Measurements from ENCODE around the gene ALG1. TPM values are rescaled to one million over a fixed set of nuclear protein-coding genes. Genes with fewer than 3 reads are reported as not detected.

Gene ALG1
- total RNA-seq, 1 experiment from 2014 or later: 29.1 TPM

GRCh38 chr16:5028950-5029475 is 42.6 kb upstream of the ALG1 start:
- H3K4me1 Mint-ChIP-seq (ENCODE audit: insufficient read depth, unreplicated experiment): peaks cover 6% of the 10 kb centered on the region
- CTCF ChIA-PET: interaction anchor here (0.6 kb wide), 2 partner anchors 361 to 522 kb away, joined by 3 to 4 read pairs; no protein-coding TSS in a partner anchor
- H3K36me3 Mint-ChIP-seq (ENCODE audit: insufficient read depth, unreplicated experiment): peaks cover 6% of the 10 kb centered on the region
- BruUV-seq (replicated peaks): no TSS peak
- H3K27me3 Mint-ChIP-seq (ENCODE audit: insufficient read depth, unreplicated experiment): no peaks in the 10 kb centered on the region
- intact Hi-C loops (cut with micrococcal nuclease): no loop called here
- no peak overlapping the region for H3K27ac Mint-ChIP-seq (ENCODE audit: low read depth, unreplicated experiment)
- H3K4me3 Mint-ChIP-seq (ENCODE audit: unreplicated experiment): no peak overlapping the region
- H3K9me3 Mint-ChIP-seq (ENCODE audit: unreplicated experiment): no peaks in the 10 kb centered on the region
- POLR2A ChIA-PET: no interaction called here
- TF ChIP-seq, protein P1, sequence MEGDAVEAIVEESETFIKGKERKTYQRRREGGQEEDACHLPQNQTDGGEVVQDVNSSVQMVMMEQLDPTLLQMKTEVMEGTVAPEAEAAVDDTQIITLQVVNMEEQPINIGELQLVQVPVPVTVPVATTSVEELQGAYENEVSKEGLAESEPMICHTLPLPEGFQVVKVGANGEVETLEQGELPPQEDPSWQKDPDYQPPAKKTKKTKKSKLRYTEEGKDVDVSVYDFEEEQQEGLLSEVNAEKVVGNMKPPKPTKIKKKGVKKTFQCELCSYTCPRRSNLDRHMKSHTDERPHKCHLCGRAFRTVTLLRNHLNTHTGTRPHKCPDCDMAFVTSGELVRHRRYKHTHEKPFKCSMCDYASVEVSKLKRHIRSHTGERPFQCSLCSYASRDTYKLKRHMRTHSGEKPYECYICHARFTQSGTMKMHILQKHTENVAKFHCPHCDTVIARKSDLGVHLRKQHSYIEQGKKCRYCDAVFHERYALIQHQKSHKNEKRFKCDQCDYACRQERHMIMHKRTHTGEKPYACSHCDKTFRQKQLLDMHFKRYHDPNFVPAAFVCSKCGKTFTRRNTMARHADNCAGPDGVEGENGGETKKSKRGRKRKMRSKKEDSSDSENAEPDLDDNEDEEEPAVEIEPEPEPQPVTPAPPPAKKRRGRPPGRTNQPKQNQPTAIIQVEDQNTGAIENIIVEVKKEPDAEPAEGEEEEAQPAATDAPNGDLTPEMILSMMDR (IDR thresholded peaks at IDR 0.05; ENCODE audit: unreplicated experiment): no peak
- DNase-seq (ENCODE audit: unreplicated experiment): no peak

DNA sequence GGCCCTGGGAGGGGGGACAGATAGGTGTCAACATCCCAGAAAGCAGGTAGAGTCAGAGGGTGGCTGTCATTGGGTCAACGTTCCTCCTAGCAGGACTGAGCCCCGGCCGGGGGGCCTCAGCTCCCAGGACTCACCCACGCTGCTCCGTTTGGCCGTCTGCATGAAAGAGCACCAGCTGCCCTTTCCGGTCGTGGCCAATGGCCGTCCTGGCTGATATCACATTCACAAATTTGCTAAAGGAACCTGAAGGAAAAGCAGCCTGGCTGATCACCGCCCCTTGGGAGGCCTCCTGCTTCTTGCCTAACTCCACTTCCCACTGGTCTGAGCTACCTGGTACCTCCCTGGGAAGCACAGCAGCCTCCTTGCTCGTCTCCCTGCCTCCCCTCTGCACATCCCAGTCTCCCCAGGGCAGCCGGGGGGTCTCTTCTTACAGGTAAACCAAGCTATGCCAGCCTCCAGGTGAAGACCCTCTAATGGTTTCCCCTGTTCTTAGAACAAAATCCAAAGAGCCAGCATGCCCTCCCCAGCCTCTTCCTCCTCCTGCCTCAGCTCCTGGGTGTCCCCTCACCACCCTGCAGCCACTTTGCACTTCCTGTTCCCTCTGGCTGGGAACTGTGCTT is 41.3 kb upstream of the ALG1 start:
- BruUV-seq (replicated peaks): no TSS peak
- H3K36me3 Mint-ChIP-seq (ENCODE audit: insufficient read depth, unreplicated experiment): no peaks in the 10 kb centered on the region
- H3K27me3 Mint-ChIP-seq (ENCODE audit: insufficient read depth, unreplicated experiment): no peaks in the 10 kb centered on the region
- intact Hi-C loops (cut with micrococcal nuclease): no loop called here
- no peak for DNase-seq (ENCODE audit: unreplicated experiment)
- no peaks in the 10 kb centered on the region for H3K9me3 Mint-ChIP-seq (ENCODE audit: unreplicated experiment)
- no peak overlapping the region for H3K4me3 Mint-ChIP-seq (ENCODE audit: unreplicated experiment)
- peaks cover 11% of the 10 kb centered on the region for H3K4me1 Mint-ChIP-seq (ENCODE audit: insufficient read depth, unreplicated experiment)
- POLR2A ChIA-PET: interaction anchor here (1.0 kb wide), 1 partner anchor 183 kb away, joined by 3 read pairs; the partner anchor contains the start of genes GLYR1 and UBN1
- no peak overlapping the region for H3K27ac Mint-ChIP-seq (ENCODE audit: low read depth, unreplicated experiment)
- TF ChIP-seq, protein P1 (IDR thresholded peaks at IDR 0.05; ENCODE audit: unreplicated experiment): no peak
- CTCF ChIA-PET: interaction anchor here (1.0 to 1.1 kb wide), 2 partner anchors 49 to 74 kb away, joined by 3 read pairs; no protein-coding TSS in a partner anchor

- no TSS peak for BruUV-seq (replicated peaks)
- H3K36me3 Mint-ChIP-seq (ENCODE audit: insufficient read depth, unreplicated experiment): no peaks in the 10 kb centered on the region
- no peak for DNase-seq (ENCODE audit: unreplicated experiment)
- ChIA-PET CTCF (interaction anchor here (0.6 to 1.5 kb wide), 4 partner anchors 41 to 95 kb away, joined by 3 read pairs; no protein-coding TSS in a partner anchor), POLR2A (interaction anchor here (0.9 to 1.0 kb wide), 2 partner anchors 184 to 263 kb away, joined by 3 to 4 read pairs; partner anchors contain the start of genes GLYR1 and UBN1)
- H3K27ac Mint-ChIP-seq (ENCODE audit: low read depth, unreplicated experiment): no peak overlapping the region
- H3K27me3 Mint-ChIP-seq (ENCODE audit: insufficient read depth, unreplicated experiment): no peaks in the 10 kb centered on the region
- H3K4me1 Mint-ChIP-seq (ENCODE audit: insufficient read depth, unreplicated experiment): peaks cover 19% of the 10 kb centered on the region
- TF ChIP-seq, protein P1 (IDR thresholded peaks at IDR 0.05; ENCODE audit: unreplicated experiment): no peak
- no peaks in the 10 kb centered on the region for H3K9me3 Mint-ChIP-seq (ENCODE audit: unreplicated experiment)
- intact Hi-C loops (cut with micrococcal nuclease): no loop called here
- H3K4me3 Mint-ChIP-seq (ENCODE audit: unreplicated experiment): no peak overlapping the region
Observed at GRCh38 chr16:5031601-5032000, 40.0 kb upstream of the ALG1 start.

- Mint-ChIP-seq H3K36me3 (ENCODE audit: insufficient read depth, unreplicated experiment) (no peaks in the 10 kb centered on the region), H3K4me3 (ENCODE audit: unreplicated experiment) (peak overlapping the region; percentile 84), H3K27me3 (ENCODE audit: insufficient read depth, unreplicated experiment) (no peaks in the 10 kb centered on the region), H3K9me3 (ENCODE audit: unreplicated experiment) (no peaks in the 10 kb centered on the region), H3K4me1 (ENCODE audit: insufficient read depth, unreplicated experiment) (peaks cover 21% of the 10 kb centered on the region), H3K27ac (ENCODE audit: low read depth, unreplicated experiment) (peak overlapping the region; percentile 46)
- TF ChIP-seq, protein P1 (IDR thresholded peaks at IDR 0.05; ENCODE audit: unreplicated experiment): no peak
- TSS peak; percentile 43 for BruUV-seq (replicated peaks)
- CTCF ChIA-PET: interaction anchor here (0.5 to 0.9 kb wide), 2 partner anchors 59 to 904 kb away, joined by 3 to 4 read pairs; no protein-coding TSS in a partner anchor
- no peak for DNase-seq (ENCODE audit: unreplicated experiment)
- intact Hi-C loops (cut with micrococcal nuclease): no loop called here
- POLR2A ChIA-PET: interaction anchor here (0.9 to 2.8 kb wide), 4 partner anchors 9 to 339 kb away, joined by 3 to 17 read pairs (median 8); partner anchors contain the start of genes ALG1 and NUDT16L1
Observed at GRCh38 chr16:5032748-5033167, 38.9 kb upstream of the ALG1 start.
